Mammary epithelial cell (primary cell): ENCODE measurements around the gene MYLK.

ENCODE experiments used
- EZH2 ChIP-seq: IDR thresholded peaks from 2 replicates; pipeline ENCODE4 v1.6.1; 2012; ENCODE audit warnings: low read length, inconsistent platforms, borderline replicate concordance
- TF ChIP-seq, protein P1 (sequence below), 2 donors: IDR thresholded peaks in 1 of 2; conservative IDR thresholded peaks in 1 of 2; 2 replicates each; pipeline ENCODE4 v1.5.1; 2011 to 2012; ENCODE audit warnings: inconsistent platforms in 2 of 2, low read length in 2 of 2, mild to moderate bottlenecking in 2 of 2, control low read depth in 1 of 2, low read depth in 1 of 2; ENCODE audit not compliant: insufficient read depth in 1 of 2; ENCODE audit errors: extremely low read depth in 1 of 2

- TF ChIP-seq EZH2, result no peak
- TF ChIP-seq, protein P1, sequence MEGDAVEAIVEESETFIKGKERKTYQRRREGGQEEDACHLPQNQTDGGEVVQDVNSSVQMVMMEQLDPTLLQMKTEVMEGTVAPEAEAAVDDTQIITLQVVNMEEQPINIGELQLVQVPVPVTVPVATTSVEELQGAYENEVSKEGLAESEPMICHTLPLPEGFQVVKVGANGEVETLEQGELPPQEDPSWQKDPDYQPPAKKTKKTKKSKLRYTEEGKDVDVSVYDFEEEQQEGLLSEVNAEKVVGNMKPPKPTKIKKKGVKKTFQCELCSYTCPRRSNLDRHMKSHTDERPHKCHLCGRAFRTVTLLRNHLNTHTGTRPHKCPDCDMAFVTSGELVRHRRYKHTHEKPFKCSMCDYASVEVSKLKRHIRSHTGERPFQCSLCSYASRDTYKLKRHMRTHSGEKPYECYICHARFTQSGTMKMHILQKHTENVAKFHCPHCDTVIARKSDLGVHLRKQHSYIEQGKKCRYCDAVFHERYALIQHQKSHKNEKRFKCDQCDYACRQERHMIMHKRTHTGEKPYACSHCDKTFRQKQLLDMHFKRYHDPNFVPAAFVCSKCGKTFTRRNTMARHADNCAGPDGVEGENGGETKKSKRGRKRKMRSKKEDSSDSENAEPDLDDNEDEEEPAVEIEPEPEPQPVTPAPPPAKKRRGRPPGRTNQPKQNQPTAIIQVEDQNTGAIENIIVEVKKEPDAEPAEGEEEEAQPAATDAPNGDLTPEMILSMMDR (conservative IDR thresholded peaks at IDR 0.05 in 1 of 2, IDR thresholded peaks at IDR 0.05 in 1 of 2; ENCODE audit: extremely low read depth in 1 of 2, insufficient read depth in 1 of 2, low read depth in 1 of 2, low read length in 2 of 2), result no peak
Measured at GRCh38 chr3:123693584-123694190, 190.4 kb downstream of the MYLK start.
